Measurements from ENCODE around the gene SNU13.
"Not testable (repeated sequence)": the region's sequence is repeated elsewhere in the genome, so short reads cannot be mapped to it uniquely, and the experiment has no call there.

The SNU13 gene

GRCh38 chr22:41638124-41638523, 50.5 kb downstream of the SNU13 start:
- no peak for DNase-seq

- DNase-seq: not testable (repeated sequence)
Observed at GRCh38 chr22:41637623-41638022, 51.0 kb downstream of the SNU13 start.

GRCh38 chr22:41636467-41636866, 52.2 kb downstream of the SNU13 start:
- DNase-seq: no peak

- DNase-seq: not testable (repeated sequence)
Observed at GRCh38 chr22:41634610-41635009, 54.1 kb downstream of the SNU13 start.

- DNase-seq: not testable (repeated sequence)
Observed at GRCh38 chr22:41631615-41632014, 57.1 kb downstream of the SNU13 start.

GRCh38 chr22:41631115-41631514, 57.6 kb downstream of the SNU13 start:
- not testable (repeated sequence) for DNase-seq

- no peak for DNase-seq
Observed at GRCh38 chr22:41625577-41625976, 63.1 kb downstream of the SNU13 start.
